Activated CD8-positive, alpha-beta memory T cell treated with anti-CD3 and anti-CD28 coated beads, Interleukin-2, amount 50 U/mL, for 24 hours (primary cell): Measurements from ENCODE around the gene TET3.
"Not testable (repeated sequence)": the region's sequence is repeated elsewhere in the genome, so short reads cannot be mapped to it uniquely, and the experiment has no call there.

Experiments used
- DNase-seq: peaks from one replicate; pipeline ENCODE4 v3.0.0-alpha.2; 2020; ENCODE audit errors: extremely low read depth

Gene TET3

GRCh38 chr2:73984203-73984921 is at the start of gene TET3:
Gene TET3, plus strand, starts transcription at chr2:73984910. Its CDS starts 1,494 bp downstream, at chr2:73986404.
- no peak for DNase-seq

- no peak for DNase-seq
Observed at GRCh38 chr2:73935641-73936040, 49.1 kb upstream of the TET3 start.

GRCh38 chr2:73937103-73937885 is 47.4 kb upstream of the TET3 start:
- no peak for DNase-seq

- DNase-seq: no peak
Observed at GRCh38 chr2:73937899-73938298, 46.8 kb upstream of the TET3 start.

GRCh38 chr2:73938718-73939352 is 45.9 kb upstream of the TET3 start:
- DNase-seq: no peak

- DNase-seq: no peak
Observed at GRCh38 chr2:73939419-73939818, 45.3 kb upstream of the TET3 start.

- not testable (repeated sequence) for DNase-seq
Observed at GRCh38 chr2:73940066-73940465, 44.6 kb upstream of the TET3 start.

GRCh38 chr2:73942664-73943063 is 42.0 kb upstream of the TET3 start:
- DNase-seq: no peak

- no peak for DNase-seq
Observed at GRCh38 chr2:73944714-73945113, 40.0 kb upstream of the TET3 start.

- DNase-seq: no peak
Observed at GRCh38 chr2:73946215-73946614, 38.5 kb upstream of the TET3 start.

GRCh38 chr2:73946666-73947065 is 38.0 kb upstream of the TET3 start:
- no peak for DNase-seq

- DNase-seq: no peak
Observed at GRCh38 chr2:73947412-73948018, 37.2 kb upstream of the TET3 start.

- DNase-seq: no peak
Observed at GRCh38 chr2:73949802-73950201, 34.9 kb upstream of the TET3 start.

GRCh38 chr2:73952499-73953446 is 31.9 kb upstream of the TET3 start:
- no peak for DNase-seq

GRCh38 chr2:73956218-73956865 is 28.4 kb upstream of the TET3 start:
- DNase-seq: no peak

- DNase-seq: no peak
Observed at GRCh38 chr2:73961274-73961673, 23.4 kb upstream of the TET3 start.

- DNase-seq: no peak
Observed at GRCh38 chr2:73961823-73962615, 22.7 kb upstream of the TET3 start.

GRCh38 chr2:73962798-73963197 is 21.9 kb upstream of the TET3 start:
- DNase-seq: no peak

GRCh38 chr2:73963385-73964120 is 21.2 kb upstream of the TET3 start:
- no peak for DNase-seq
